ENCODE data around the gene SIPA1L3.

- TF ChIP-seq CTCF (IDR thresholded peaks at IDR 0.05) (no peak), POLR2A (IDR thresholded peaks at IDR 0.05) (no peak)
These were observed 156.2 kb downstream of the SIPA1L3 start for GRCh38 chr19:38062959-38063761.

Data from adrenal gland (tissue), 5 donors.